ENCODE results near the gene AFDN.

AFDN gene

GRCh38 chr6:167936051-167936450 lies 109.3 kb downstream of the AFDN start:
- no peak overlapping the region for H3K27ac ChIP-seq

GRCh38 chr6:167937301-167937700 lies 110.6 kb downstream of the AFDN start:
- no peak overlapping the region for H3K27ac ChIP-seq
- H3K4me3 ChIP-seq, result no peak overlapping the region

More at GRCh38 chr6:167936051-167936450, 109.3 kb downstream of the AFDN start:
- H3K4me3 ChIP-seq, result no peak overlapping the region

GRCh38 chr6:167937948-167938911 lies 111.5 kb downstream of the AFDN start:
- Histone ChIP-seq H3K27ac (peak overlapping the region in 2 of 21 experiments; percentile 14 to 39), H3K4me3 (no peak overlapping the region)

- H3K4me3 ChIP-seq, result no peak overlapping the region
- no peak overlapping the region for H3K27ac ChIP-seq
Measured at GRCh38 chr6:167941822-167942221, 115.1 kb downstream of the AFDN start.

GRCh38 chr6:167944130-167944529 lies 117.4 kb downstream of the AFDN start:
- H3K4me3 ChIP-seq, result no peak overlapping the region
- no peak overlapping the region for H3K27ac ChIP-seq

GRCh38 chr6:167946007-167946406 lies 119.3 kb downstream of the AFDN start:
- no peak overlapping the region for H3K27ac ChIP-seq

GRCh38 chr6:167946604-167947003 lies 119.9 kb downstream of the AFDN start:
- Histone ChIP-seq H3K27ac (no peak overlapping the region), H3K4me3 (no peak overlapping the region)

More at GRCh38 chr6:167946007-167946406, 119.3 kb downstream of the AFDN start:
- no peak overlapping the region for H3K4me3 ChIP-seq

- Histone ChIP-seq H3K27ac (no peak overlapping the region), H3K4me3 (no peak overlapping the region)
Measured at GRCh38 chr6:167947716-167948115, 121.0 kb downstream of the AFDN start.

- no peak overlapping the region for H3K27ac ChIP-seq
Measured at GRCh38 chr6:167948716-167949115, 122.0 kb downstream of the AFDN start.

GRCh38 chr6:167949121-167949684 lies 122.5 kb downstream of the AFDN start:
- H3K4me3 ChIP-seq, result no peak overlapping the region
- no peak overlapping the region for H3K27ac ChIP-seq

More at GRCh38 chr6:167948716-167949115, 122.0 kb downstream of the AFDN start:
- H3K4me3 ChIP-seq, result no peak overlapping the region

GRCh38 chr6:167951781-167952511 lies 125.2 kb downstream of the AFDN start:
- Histone ChIP-seq H3K4me3 (no peak overlapping the region), H3K27ac (no peak overlapping the region)

- H3K4me3 ChIP-seq, result no peak overlapping the region
Measured at GRCh38 chr6:167952512-167952859, 125.8 kb downstream of the AFDN start.

GRCh38 chr6:167953551-167953950 lies 126.8 kb downstream of the AFDN start:
- no peak overlapping the region for H3K4me3 ChIP-seq
- H3K27ac ChIP-seq, result no peak overlapping the region

More at GRCh38 chr6:167952512-167952859, 125.8 kb downstream of the AFDN start:
- H3K27ac ChIP-seq, result no peak overlapping the region

- no peak overlapping the region for H3K4me3 ChIP-seq
- no peak overlapping the region for H3K27ac ChIP-seq
Measured at GRCh38 chr6:167954151-167954550, 127.4 kb downstream of the AFDN start.

GRCh38 chr6:167956491-167956890 lies 129.8 kb downstream of the AFDN start:
- Histone ChIP-seq H3K27ac (no peak overlapping the region), H3K4me3 (no peak overlapping the region)

- H3K4me3 ChIP-seq, result no peak overlapping the region
- H3K27ac ChIP-seq, result no peak overlapping the region
Measured at GRCh38 chr6:167956983-167957492, 130.3 kb downstream of the AFDN start.

GRCh38 chr6:167957626-167958025 lies 130.9 kb downstream of the AFDN start:
- no peak overlapping the region for H3K4me3 ChIP-seq
- no peak overlapping the region for H3K27ac ChIP-seq

GRCh38 chr6:167960579-167960978 lies 133.9 kb downstream of the AFDN start:
- no peak overlapping the region for H3K4me3 ChIP-seq
- H3K27ac ChIP-seq, result no peak overlapping the region

GRCh38 chr6:167962711-167963110 lies 136.0 kb downstream of the AFDN start:
- Histone ChIP-seq H3K27ac (no peak overlapping the region), H3K4me3 (no peak overlapping the region)

- H3K27ac ChIP-seq, result no peak overlapping the region
- H3K4me3 ChIP-seq, result no peak overlapping the region
Measured at GRCh38 chr6:167963589-167964057, 136.9 kb downstream of the AFDN start.

Data from skin epidermis (tissue), 12 donors.